ENCODE results near the gene HBS1L. TPM values are rescaled to one million over a fixed set of nuclear protein-coding genes. Genes with fewer than 3 reads are reported as not detected.

Gene HBS1L
- total RNA-seq, 1 donor from 2014 or later: 93.4 TPM

GRCh38 chr6:135002974-135003703, 51.5 kb downstream of the HBS1L start:
- Mint-ChIP-seq H3K27ac (ENCODE audit: unreplicated experiment) (no peak overlapping the region), H3K36me3 (ENCODE audit: unreplicated experiment) (no peaks in the 10 kb centered on the region)

DNA sequence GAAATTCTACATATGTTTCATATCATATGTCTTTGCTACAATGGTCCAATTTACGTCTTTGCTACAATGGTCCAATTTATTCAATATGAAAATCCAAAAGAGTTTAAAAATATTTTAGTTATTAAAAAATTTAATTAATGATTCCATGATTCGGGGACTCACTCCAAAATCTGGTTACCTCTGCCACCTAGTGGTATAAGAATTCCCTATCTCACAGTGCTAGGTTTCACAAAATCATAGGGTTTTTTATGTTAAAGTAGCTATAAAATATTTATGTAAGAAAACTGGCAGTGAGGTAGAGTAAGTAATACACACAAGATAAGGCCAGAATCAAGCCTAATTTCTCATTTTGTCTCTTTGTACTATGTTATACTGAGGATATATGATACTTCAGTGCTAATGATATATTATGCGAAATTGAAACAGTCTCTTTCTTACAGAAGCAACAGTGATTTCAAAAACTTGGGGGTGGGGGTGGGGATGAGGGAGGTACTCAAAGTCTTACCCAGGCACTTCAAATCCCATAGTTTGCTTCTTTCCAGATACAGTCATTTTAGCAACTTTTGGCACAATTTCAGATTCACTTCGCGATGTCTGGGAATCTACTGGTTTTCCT, 52.3 kb downstream of the HBS1L start:
- Mint-ChIP-seq H3K27ac (ENCODE audit: unreplicated experiment) (no peak overlapping the region), H3K36me3 (ENCODE audit: unreplicated experiment) (no peaks in the 10 kb centered on the region), H3K4me1 (ENCODE audit: low read depth, unreplicated experiment) (peaks cover under 1% of the 10 kb centered on the region), H3K27me3 (ENCODE audit: unreplicated experiment) (no peaks in the 10 kb centered on the region), H3K9me3 (ENCODE audit: unreplicated experiment) (no peaks in the 10 kb centered on the region), H3K4me3 (ENCODE audit: unreplicated experiment) (no peak overlapping the region)
- DNase-seq: no peak
- no peak for TF ChIP-seq CTCF (IDR thresholded peaks at IDR 0.05; ENCODE audit: partially characterized antibody, unreplicated experiment)

More at GRCh38 chr6:135002974-135003703, 51.5 kb downstream of the HBS1L start:
- H3K4me1 Mint-ChIP-seq (ENCODE audit: low read depth, unreplicated experiment): peaks cover 8% of the 10 kb centered on the region
- no peaks in the 10 kb centered on the region for H3K27me3 Mint-ChIP-seq (ENCODE audit: unreplicated experiment)
- H3K9me3 Mint-ChIP-seq (ENCODE audit: unreplicated experiment): peaks cover 2% of the 10 kb centered on the region
- TF ChIP-seq CTCF (IDR thresholded peaks at IDR 0.05; ENCODE audit: partially characterized antibody, unreplicated experiment): no peak
- DNase-seq: no peak
- no peak overlapping the region for H3K4me3 Mint-ChIP-seq (ENCODE audit: unreplicated experiment)

GRCh38 chr6:134999107-134999506, 55.5 kb downstream of the HBS1L start:
- no peaks in the 10 kb centered on the region for H3K4me1 Mint-ChIP-seq (ENCODE audit: low read depth, unreplicated experiment)
- H3K36me3 Mint-ChIP-seq (ENCODE audit: unreplicated experiment): no peaks in the 10 kb centered on the region
- no peak overlapping the region for H3K27ac Mint-ChIP-seq (ENCODE audit: unreplicated experiment)
- DNase-seq: no peak
- TF ChIP-seq CTCF (IDR thresholded peaks at IDR 0.05; ENCODE audit: partially characterized antibody, unreplicated experiment): no peak
- no peaks in the 10 kb centered on the region for H3K27me3 Mint-ChIP-seq (ENCODE audit: unreplicated experiment)
- no peak overlapping the region for H3K4me3 Mint-ChIP-seq (ENCODE audit: unreplicated experiment)
- H3K9me3 Mint-ChIP-seq (ENCODE audit: unreplicated experiment): no peaks in the 10 kb centered on the region

DNA sequence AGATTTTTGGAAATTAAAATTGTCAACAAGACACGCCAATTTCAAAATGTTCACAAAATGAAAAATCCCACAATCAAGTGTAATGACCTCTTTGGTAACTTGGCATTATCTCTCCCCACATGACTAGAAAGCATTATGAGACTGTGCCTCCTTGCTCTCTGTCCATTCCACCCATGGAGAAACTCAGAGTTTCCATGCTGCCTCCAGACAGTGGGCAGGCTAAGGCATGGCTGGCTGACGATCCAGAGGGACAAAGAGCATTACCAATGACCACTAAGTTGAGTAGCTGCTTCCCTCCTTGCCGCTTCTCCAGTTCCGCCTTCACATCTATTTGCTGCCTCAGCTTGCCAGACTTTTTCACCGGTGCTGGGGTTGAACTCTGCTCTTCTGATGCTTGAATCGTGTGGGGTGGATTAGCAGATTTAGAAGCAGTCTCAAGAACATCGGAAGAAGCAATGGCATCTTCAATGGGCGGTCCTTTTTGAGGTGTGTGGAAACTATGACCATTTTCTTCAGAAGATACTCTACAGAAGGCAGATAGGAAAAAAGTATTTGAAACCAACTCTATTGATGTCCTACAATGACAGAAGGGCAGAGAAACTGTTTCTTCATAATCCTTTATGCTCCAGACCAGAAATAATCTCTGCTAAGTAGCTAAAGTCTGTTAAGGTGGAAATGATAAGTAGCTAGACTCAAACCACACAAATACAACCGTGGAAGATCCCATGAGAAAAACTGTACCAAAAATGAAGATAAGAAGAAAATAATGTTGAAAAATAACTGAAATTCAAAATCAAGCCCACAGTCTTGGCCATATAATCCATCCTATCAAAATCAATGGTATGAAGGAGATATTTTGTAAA, 57.3 kb downstream of the HBS1L start:
- no peaks in the 10 kb centered on the region for H3K9me3 Mint-ChIP-seq (ENCODE audit: unreplicated experiment)
- no peaks in the 10 kb centered on the region for H3K4me1 Mint-ChIP-seq (ENCODE audit: low read depth, unreplicated experiment)
- no peak overlapping the region for H3K27ac Mint-ChIP-seq (ENCODE audit: unreplicated experiment)
- no peak for DNase-seq
- H3K36me3 Mint-ChIP-seq (ENCODE audit: unreplicated experiment): no peaks in the 10 kb centered on the region
- TF ChIP-seq CTCF (IDR thresholded peaks at IDR 0.05; ENCODE audit: partially characterized antibody, unreplicated experiment): no peak
- H3K4me3 Mint-ChIP-seq (ENCODE audit: unreplicated experiment): no peak overlapping the region
- no peaks in the 10 kb centered on the region for H3K27me3 Mint-ChIP-seq (ENCODE audit: unreplicated experiment)

Measured in glutamatergic neuron (in vitro differentiated cells).